NCI-H510A treated with DMSO at 0.1 percent for 48 hours (cell line): ENCODE measurements around the gene CSNK1D.

Experiments
- DNase-seq: peaks from one replicate; lab custom pipeline; 2025; lab: John Stamatoyannopoulos, UW

CSNK1D gene

DNA sequence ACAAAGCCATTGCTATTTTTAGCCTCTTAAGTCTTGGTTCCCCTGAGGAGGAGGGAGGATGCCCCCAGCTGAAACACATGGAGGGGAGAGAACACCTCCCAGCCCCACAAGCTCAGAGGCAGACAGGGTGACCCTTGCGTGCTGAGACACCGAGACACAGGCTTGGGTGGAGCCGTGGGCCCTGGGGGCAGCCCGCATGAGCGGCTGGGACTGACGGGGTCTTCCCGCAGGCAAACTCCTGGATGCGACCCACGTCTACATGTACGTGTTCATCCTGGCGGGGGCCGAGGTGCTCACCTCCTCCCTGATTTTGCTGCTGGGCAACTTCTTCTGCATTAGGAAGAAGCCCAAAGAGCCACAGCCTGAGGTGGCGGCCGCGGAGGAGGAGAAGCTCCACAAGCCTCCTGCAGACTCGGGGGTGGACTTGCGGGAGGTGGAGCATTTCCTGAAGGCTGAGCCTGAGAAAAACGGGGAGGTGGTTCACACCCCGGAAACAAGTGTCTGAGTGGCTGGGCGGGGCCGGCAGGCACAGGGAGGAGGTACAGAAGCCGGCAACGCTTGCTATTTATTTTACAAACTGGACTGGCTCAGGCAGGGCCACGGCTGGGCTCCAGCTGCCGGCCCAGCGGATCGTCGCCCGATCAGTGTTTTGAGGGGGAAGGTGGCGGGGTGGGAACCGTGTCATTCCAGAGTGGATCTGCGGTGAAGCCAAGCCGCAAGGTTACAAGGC, 34.9 kb downstream of the CSNK1D start:
- DNase-seq, result peak; percentile 91

DNA sequence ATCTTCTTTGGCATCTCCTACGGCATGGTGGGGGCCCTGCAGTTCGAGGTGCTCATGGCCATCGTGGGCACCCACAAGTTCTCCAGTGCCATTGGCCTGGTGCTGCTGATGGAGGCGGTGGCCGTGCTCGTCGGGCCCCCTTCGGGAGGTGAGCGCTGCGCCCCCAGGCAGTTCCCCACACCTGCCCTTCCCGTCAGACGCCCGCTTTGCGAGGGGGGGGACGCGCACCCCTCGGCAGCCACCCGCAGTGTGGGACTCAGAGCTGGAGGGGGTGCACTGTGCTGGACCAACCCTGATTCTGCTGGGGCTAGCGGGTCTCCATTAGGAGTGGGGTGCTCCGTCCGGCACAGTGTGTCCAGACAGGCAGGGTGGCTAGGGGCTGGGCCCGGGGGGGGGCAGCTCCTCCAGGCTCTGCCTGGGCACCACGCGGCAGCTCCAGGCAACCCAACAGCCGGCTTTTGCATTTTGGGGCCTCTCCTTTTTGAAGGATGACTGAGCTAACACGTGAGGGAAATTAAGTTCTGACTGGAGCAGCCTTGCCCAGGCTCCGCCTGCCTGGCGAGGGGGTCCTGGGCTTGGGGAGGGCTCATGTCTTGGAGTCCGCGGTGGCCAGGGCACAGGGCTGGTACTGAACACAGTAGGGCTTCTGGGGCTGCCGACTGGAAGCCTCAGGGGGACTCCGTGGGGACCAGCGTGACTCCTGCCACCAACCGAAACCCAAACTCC, 35.6 kb downstream of the CSNK1D start:
- no peak for DNase-seq

DNA sequence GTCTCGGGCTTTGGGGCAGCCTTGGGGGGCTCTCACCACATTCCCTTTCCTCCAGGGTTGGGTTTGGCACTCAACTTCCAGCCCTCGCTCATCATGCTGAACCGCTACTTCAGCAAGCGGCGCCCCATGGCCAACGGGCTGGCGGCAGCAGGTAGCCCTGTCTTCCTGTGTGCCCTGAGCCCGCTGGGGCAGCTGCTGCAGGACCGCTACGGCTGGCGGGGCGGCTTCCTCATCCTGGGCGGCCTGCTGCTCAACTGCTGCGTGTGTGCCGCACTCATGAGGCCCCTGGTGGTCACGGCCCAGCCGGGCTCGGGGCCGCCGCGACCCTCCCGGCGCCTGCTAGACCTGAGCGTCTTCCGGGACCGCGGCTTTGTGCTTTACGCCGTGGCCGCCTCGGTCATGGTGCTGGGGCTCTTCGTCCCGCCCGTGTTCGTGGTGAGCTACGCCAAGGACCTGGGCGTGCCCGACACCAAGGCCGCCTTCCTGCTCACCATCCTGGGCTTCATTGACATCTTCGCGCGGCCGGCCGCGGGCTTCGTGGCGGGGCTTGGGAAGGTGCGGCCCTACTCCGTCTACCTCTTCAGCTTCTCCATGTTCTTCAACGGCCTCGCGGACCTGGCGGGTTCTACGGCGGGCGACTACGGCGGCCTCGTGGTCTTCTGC, 36.3 kb downstream of the CSNK1D start:
- no peak for DNase-seq

DNA sequence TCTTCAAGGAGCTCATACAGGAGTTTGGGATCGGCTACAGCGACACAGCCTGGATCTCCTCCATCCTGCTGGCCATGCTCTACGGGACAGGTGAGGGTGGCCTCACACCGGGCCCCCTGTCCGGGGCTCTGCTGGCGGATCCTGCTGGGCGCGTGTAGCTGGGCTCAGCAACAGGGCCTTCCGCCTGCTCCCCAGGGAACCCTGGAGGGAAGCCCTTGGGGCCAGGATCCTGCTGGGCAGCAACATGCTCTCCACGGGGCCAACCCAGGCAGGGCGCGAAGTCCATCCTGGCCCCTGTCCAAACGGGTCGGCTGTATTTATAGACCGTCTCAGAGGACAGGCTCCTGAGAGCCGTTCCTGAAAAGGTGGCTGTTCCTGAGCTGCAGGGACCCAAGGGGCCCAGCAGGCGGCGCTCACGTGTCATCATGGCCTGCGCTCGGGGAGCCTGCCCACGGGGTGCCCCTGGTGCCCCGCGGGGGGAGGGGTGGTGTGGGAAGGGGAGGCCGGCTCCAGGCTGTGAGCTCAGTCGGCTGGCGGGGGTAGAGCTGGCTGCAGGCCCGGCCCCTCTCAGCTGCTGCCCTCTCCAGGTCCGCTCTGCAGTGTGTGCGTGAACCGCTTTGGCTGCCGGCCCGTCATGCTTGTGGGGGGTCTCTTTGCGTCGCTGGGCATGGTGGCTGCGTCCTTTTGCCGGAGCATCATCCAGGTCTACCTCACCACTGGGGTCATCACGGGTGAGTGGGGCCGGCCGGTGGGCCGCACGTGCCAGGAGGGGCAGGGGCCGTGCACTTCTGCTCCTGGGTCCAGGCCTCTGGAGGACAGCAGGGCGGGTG, 37.1 kb downstream of the CSNK1D start:
- peak; percentile 65 for DNase-seq

DNA sequence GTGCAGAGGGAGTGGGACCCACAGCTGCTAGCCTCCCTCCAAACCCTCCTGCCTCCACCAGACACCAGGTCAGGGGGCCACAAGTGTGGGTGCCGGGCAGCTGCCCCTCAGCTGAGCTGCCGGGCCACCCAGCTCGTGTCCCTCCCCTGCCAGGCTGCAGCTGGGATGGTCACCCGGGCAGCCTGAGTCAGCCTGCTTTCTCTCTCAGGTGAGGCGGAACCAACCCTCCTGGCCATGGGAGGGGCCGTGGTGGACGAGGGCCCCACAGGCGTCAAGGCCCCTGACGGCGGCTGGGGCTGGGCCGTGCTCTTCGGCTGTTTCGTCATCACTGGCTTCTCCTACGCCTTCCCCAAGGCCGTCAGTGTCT, 37.7 kb downstream of the CSNK1D start:
- DNase-seq, result no peak

DNA sequence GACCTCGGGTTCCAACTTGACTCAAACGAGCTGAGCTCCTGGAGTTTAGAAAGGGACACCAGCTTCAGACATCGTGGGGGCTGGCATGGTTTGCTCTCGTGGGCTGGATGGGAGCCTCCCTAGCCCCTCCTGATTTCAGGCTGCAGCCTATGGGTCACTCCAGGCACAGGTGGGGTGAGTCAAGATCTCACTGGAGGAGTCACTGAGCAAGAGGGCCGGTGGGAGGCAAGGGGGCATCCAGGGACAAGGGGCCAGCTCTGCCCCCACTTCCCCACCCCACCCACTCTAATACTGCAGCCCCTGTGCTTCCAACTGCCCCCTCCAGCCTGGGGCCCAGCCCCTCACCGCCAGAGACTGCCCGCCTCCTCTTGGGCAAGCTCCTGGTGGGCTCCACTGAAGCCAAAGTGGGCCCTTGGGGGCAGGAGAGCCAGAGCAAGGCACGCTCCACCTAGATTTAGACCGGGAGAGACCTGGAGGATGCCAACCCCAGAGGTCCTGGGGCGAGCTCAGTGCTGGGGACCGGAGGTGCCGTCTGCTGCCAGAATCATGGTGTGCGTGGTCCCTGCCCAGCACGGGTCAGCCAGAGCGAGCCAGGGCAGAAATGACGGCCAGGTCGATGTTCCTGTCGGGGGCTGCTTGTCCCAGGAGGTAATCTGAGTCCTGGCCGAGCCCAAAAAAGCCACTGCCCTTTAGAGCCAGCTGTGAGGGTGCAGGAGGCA, 38.3 kb downstream of the CSNK1D start:
- DNase-seq, result no peak

DNA sequence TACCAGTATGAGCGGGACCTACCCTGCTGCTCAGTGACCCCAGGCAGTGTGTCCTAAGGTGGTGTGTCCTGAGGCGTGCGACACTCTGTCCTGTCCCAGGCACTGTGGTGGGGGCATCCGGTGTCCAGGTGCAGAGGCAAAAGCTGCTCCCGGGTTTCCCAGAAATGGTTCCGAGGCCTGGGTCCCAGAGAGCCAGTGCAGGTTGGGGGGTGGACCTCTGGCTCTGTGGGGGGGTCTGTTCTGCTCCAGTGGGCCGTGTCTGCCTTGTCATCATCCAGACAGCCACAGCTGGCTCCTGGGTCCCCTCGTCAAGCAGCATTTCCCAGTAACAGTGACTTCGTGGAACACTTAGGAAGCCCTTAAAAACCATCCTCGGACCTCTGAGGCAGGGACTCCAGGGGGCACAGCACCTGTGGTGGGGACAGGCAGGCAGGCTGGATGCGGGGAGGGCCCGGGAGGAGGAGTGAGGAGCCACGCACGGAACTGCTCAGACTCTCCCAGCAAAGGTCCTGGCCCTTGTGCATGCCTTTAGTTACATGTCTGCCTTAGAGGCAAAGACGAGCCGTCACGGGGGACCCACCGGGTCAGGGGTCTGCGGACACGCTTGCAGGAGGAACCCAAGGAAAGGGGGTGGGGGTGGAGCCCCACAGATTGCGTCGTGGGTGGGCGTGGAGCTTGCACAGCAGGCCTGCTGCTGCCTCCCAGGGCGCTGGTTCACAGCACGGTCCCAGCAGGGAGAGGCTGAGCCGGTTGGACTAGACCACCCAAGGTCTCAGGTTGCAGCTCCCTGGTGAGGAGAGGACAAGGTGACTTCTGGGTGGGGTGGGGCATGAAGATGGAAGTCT, 39.1 kb downstream of the CSNK1D start:
- no peak for DNase-seq

DNA sequence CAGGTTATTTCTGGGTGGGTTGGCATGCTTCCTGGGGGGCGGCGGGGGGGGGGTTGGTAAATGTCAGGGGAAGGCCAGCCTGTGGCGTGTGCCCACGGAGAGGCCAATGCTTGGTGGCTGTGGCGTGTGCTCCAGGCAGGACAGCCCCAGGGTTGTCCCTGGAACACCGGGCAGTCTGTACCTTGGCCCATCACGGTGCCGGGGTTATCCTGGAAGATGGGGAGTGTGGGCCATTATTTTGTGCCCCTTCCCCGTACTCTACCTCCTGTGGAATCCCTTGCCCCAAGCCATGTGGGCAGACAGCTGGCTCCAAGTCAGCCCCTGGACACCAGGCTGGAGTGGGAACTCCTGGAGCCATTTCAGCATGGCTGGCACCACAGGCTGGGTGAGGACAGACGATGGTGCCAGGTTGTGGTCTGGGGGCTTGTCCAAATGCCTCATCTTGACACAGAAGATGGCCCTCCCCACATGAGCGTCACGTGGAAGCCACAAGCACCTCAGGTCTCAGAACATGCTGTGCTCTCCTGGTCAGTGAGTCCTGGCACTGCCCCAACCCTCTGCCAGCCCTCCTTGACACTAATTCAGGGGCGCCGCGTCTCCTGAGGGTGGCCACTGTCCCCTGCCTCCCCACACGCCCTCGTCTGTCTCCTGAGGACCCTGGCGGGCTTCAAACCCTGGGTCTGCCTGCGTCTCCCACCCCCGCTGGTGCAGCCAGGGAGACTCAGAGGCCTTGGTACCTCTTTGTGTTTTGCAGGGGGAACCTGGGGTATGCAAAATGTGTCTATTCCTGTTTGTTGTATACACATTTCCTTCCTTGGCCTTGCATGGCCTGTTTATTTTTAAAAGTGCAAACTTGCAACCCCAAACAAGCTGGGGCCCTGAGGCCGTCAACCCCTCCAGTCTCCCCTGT, 40.4 kb downstream of the CSNK1D start:
- DNase-seq, result no peak

DNA sequence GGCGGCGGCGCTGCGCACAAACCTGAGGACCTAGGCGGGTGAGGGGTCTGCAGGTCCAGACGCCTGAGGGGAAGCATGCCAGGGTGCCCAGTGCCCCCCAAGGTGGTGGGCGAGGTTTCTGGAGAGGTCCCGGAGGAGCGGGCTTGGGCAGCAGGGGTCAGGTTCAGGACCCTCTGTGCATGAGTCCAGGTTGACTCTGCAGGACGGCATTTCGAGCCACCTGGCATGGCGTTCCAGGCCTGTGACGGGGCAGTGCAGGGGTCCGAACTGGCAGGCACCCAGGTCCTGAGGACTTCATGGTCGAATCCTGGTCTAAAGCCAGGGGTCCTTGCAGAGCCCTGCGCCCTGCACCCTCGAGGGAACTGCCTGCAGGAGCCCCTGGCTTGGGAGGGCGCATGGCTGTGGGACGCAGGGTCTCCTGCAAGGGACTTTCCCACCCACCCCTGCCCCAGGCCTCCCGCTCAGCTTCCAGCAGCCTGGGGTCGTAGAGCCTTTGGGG, 41.1 kb downstream of the CSNK1D start:
- DNase-seq, result no peak

DNA sequence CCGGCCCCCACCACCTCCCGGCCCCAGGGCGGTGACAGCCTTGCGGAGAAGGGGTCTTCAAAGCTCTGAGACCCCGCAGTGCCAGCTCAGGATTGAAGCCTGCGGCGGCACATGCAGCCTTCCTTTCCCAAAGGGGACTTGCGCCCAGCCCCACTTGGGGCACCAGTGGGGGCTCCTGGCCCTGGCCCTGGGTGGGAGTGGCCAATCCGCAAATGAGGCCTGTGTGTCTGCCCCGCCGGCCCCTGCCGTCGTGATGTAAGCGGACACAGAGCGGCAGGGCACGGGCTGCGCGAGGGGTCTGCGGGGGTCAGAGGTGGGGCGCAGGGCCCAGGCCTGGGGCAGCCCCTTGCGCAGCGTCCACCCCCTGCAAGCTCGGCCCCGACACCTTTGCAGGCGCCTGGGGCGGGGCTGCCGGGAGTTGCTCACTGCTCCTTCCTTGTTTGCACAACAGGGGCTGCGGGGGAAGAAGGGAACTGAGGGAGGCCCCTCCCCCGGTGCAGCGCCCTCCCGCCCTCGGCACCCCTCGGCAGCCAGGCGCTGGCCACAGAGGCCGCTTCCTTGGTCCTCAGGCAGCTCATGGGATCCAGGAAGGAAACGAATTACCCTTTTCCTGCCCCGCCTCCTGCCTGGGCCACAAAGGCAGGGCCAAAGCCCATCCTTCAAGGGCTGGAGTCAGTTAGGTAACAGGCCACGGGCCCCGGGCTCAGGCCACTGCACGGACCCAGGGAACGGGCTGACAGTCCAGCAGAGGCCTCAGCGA, 41.8 kb downstream of the CSNK1D start:
- peak; percentile 31 for DNase-seq

DNA sequence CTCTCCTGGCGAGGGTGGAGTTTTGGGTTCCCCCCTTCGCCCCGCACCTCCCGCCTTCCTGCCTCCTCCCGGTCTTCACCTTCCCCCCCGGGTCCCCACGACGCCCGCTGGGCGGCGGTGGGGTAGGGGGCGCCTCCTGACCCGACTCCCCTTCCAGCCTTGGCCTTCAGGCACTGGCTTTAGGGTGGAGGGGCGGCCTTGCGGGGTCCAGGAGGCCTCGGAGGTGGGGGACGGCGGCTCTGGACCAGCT, 42.3 kb downstream of the CSNK1D start:
- no peak for DNase-seq

DNA sequence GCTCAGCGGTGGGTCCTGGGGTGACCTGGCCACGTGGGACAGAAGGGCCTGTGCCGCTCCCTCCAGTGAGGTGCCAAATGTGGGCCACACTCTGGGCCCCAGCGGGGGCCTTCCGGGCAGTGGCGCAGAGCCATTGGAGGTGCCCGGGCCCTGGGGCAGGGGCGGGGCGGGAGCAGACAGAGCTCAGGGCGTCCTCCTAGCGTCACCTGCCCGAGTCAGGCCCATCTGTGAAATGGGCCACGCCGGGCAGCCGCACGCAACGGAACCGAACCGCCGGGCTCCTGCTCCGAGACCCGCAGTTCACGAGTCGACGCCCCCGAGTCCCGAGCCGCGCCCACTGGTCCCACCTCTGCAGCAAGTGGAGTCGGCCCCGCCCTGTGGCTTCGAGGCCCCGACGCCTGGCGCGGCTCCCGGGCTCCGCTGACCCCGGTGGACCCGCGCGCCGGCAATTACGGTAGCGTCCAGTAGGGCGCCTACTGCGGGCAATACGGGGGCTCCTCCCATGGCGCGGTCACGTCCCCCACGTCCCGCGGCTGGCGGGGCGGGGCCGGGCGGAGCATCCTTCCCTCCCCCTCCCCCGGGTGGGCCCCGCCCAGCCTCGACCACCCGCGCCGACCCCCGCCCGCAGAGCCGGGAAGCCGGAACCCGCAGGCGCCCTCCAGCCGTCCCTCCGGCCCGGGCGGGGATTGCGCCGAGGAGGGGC, 42.7 kb downstream of the CSNK1D start:
- no peak for DNase-seq

DNA sequence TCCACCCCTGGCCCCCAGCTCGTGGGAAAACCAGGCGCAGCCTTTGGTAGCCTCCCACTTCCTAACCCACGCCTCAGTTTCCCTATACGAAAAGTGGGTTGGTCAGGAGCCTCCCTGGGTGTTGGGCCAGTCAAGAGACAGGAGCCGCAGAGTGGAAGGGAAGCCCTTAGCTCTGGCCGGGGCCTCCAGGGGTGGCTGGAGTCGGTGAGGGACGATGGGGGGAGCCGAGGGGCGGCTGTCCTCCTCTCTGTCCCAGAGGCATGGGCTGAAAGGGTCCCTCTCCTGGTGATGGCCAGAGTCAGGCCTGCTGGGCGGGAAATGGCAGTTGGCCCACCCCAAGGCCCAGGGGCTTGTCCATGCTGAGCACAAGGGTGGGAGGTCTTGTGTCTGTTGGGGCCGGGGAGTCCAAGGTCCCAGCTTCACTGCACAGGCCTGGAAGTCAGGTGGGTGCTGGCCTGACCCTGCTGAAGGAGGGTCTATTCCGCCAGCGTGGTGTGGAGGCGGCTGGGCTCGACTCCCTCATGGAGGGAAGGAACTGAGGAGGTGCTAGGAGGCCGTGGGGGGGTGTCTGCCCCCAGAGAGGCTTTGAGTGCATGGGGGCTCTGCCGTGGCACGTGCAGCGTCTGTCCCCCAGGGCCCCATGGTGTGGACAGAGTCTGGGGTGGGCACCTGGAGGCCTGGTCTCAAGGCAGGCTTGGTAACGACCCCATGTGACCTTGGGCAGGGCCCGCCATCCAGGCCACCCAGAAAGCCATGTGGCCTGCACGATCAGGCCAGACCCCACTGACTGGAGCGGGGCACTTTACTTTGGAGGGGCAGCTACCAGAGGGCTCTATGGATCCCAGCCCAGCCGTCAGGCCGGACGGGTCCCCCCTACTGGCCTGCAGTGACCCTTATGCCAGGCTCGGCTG, 43.5 kb downstream of the CSNK1D start:
- no peak for DNase-seq

DNA sequence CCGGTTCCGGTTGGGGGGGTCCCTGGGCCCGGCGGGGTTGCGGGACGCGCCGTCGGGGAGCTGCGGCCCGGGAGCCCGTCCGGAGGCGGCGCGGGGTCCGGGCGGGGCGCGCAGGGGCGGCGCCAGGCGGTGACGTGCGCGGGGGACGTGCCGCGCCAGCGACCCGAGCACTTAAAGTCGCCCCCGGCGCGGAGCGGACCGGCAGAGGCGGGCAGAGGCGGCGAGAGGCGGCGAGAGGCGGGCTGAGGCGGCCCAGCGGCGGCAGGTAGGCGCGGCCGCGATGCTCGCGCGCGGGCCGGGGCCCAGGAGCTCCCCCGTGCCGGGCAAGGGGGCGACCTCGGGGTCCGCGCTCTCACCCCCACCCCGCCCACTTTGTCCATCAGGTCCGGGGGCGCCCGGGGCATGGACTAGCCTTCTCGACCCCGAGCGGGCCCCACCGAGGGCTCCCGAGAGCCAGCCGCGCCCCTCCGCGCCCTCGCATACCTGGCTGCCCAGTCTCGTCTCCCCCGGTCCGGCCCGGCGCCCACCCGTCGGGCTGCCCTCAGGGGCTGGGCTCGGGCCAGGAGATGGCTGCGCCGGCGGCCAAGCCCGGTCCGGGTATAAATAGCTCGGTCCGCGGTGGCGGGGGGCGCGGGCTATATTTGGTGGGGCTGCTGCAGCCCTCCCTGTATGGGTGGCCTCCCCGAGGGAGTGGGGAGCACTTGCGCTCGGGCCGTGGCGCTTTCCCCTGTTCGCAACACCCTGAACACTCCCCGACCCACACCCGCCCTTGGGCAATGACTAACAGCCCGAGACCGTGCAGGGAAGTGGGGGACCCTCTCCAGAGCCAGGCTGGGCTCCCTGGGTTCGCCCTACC, 44.4 kb downstream of the CSNK1D start, which contains the start of gene SLC16A3:
SLC16A3 (plus strand) TSS at position 201 of the 856 bp plus-strand sequence. CDS start 6,967 bp downstream, outside the sequence.
- DNase-seq, result no peak

DNA sequence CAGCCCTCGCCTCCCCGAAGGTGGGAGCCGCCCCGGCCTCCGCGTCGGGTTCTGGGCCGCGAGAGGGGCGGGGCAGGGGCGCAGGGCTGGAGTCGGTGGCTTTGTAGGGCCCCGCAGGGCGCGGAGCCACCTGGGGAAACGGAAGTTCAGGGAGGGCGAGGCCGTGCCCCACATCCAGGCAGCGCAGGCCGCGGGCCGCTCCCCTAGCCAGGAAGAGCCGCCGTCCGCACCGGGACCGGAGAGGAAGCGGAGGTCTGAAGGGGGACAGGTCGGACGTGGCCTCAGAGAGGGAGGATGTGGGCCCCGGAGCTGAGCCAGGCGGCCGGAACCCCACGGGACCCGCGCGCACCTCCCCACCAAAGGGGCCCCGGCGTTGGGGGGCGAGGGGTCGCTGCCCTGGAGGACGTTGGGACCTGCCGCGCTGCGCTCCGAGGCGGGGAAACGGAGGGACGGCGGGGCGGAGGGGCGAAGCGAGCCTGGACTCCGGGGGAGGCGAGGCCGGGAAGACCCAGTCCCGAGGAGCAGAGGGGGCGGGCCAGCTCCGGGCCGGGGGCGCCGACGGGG, 45.1 kb downstream of the CSNK1D start:
- no peak for DNase-seq
